Lower lobe of right lung (tissue), 2 donors: ENCODE results near the gene SH3RF1. TPM values are rescaled to one million over a fixed set of nuclear protein-coding genes. Genes with fewer than 3 reads are reported as not detected.
"Not testable (repeated sequence)": the region's sequence is repeated elsewhere in the genome, so short reads cannot be mapped to it uniquely, and the experiment has no call there.

ENCODE experiments used
- ATAC-seq, 2 donors: fragments of 200-7000 bp; cut with Tn5 transposase; one replicate each; pipeline ENCODE4 v1.9.1; 2020 to 2022; ENCODE audit warnings: mild to moderate bottlenecking in 2 of 2, moderate library complexity in 2 of 2
- DNase-seq: peaks from one replicate; pipeline ENCODE4 v3.0.0-alpha.2; 2020
- H3K27ac ChIP-seq: fragments of 200-600 bp; one replicate; pipeline ENCODE4 v1.8.0; 2022
- H3K27me3 ChIP-seq: fragments of 200-600 bp; one replicate; pipeline ENCODE4 v1.8.0; 2022; ENCODE audit warnings: low read depth
- H3K36me3 ChIP-seq: fragments of 200-600 bp; one replicate; pipeline ENCODE4 v1.8.0; 2022; ENCODE audit warnings: mild to moderate bottlenecking
- H3K4me1 ChIP-seq: fragments of 200-600 bp; one replicate; pipeline ENCODE4 v1.8.0; 2022
- H3K4me3 ChIP-seq: fragments of 200-600 bp; one replicate; pipeline ENCODE4 v1.8.0; 2022; ENCODE audit warnings: mild to moderate bottlenecking
- H3K9me3 ChIP-seq: fragments of 200-600 bp; one replicate; pipeline ENCODE4 v1.8.0; 2022
- CTCF ChIP-seq: fragments of 200-600 bp; IDR thresholded peaks from one replicate; pipeline ENCODE4 v1.8.0; 2022; ENCODE audit warnings: antibody characterized with exemption, mild to moderate bottlenecking
- intact Hi-C: fragments of 100-400 bp; cut with DNase I; formaldehyde crosslinking; loops from one replicate; pipeline ENCODE4 v1.11.0; 2022
- total RNA-seq: library from RNA; stranded (reverse); fragmentation: NEBNext Ultra II Directional; extraction: Animal tissue kit (Norgen Biotek cat#: 25700); gene quantifications from one replicate; pipeline ENCODE4 v1.2.1, GENCODE V29; 2021
- donor health status: DM: no; HTN: yes; CAD: no; lungs with severe emphysema.

SH3RF1 gene
- total RNA-seq, 1 donor from 2014 or later, result 34.2 TPM

- H3K27me3 ChIP-seq, result no peaks in the 10 kb centered on the region
- TF ChIP-seq CTCF, result no peak
- H3K4me1 ChIP-seq, result peaks cover 20% of the 10 kb centered on the region
- H3K27ac ChIP-seq, result no peak overlapping the region
- ATAC-seq, result no peak
- intact Hi-C loops, result no loop called here
- H3K4me3 ChIP-seq, result no peak overlapping the region
- no peak for DNase-seq
- no peaks in the 10 kb centered on the region for H3K9me3 ChIP-seq
- no peaks in the 10 kb centered on the region for H3K36me3 ChIP-seq
Measured at GRCh38 chr4:169207436-169208089, 63.2 kb downstream of the SH3RF1 start.

GRCh38 chr4:169205744-169206080 lies 65.0 kb downstream of the SH3RF1 start:
- Histone ChIP-seq H3K27ac (no peak overlapping the region), H3K9me3 (no peaks in the 10 kb centered on the region), H3K27me3 (no peaks in the 10 kb centered on the region), H3K4me3 (no peak overlapping the region), H3K4me1 (peaks cover 38% of the 10 kb centered on the region), H3K36me3 (no peaks in the 10 kb centered on the region)
- DNase-seq, result no peak
- TF ChIP-seq CTCF, result no peak
- intact Hi-C loops, result no loop called here
- ATAC-seq, result no peak

- intact Hi-C loops, result no loop called here
- TF ChIP-seq CTCF, result no peak
- H3K27ac ChIP-seq, result no peak overlapping the region
- H3K9me3 ChIP-seq, result no peaks in the 10 kb centered on the region
- no peaks in the 10 kb centered on the region for H3K27me3 ChIP-seq
- H3K4me3 ChIP-seq, result no peak overlapping the region
- H3K36me3 ChIP-seq, result no peaks in the 10 kb centered on the region
- peaks cover 43% of the 10 kb centered on the region for H3K4me1 ChIP-seq
- no peak for DNase-seq
- no peak for ATAC-seq
Measured at GRCh38 chr4:169205075-169205743, 65.5 kb downstream of the SH3RF1 start.

GRCh38 chr4:169203891-169204290 lies 66.9 kb downstream of the SH3RF1 start:
- no peaks in the 10 kb centered on the region for H3K36me3 ChIP-seq
- intact Hi-C loops, result no loop called here
- ATAC-seq (no peak), DNase-seq (no peak)
- peaks cover 44% of the 10 kb centered on the region for H3K4me1 ChIP-seq
- H3K27me3 ChIP-seq, result no peaks in the 10 kb centered on the region
- TF ChIP-seq CTCF, result no peak
- no peaks in the 10 kb centered on the region for H3K9me3 ChIP-seq
- no peak overlapping the region for H3K4me3 ChIP-seq
- H3K27ac ChIP-seq, result no peak overlapping the region

GRCh38 chr4:169203278-169203677 lies 67.5 kb downstream of the SH3RF1 start:
- H3K36me3 ChIP-seq, DNase-seq, H3K4me3 ChIP-seq, H3K27ac ChIP-seq, H3K9me3 ChIP-seq, ATAC-seq, H3K27me3 ChIP-seq, intact Hi-C loops: not testable (repeated sequence)
- peaks cover 43% of the 10 kb centered on the region for H3K4me1 ChIP-seq

GRCh38 chr4:169202878-169203277 lies 67.9 kb downstream of the SH3RF1 start:
- H3K27me3 ChIP-seq, result no peaks in the 10 kb centered on the region
- H3K27ac ChIP-seq, result no peak overlapping the region
- TF ChIP-seq CTCF, result no peak
- H3K36me3 ChIP-seq, result no peaks in the 10 kb centered on the region
- peaks cover 39% of the 10 kb centered on the region for H3K4me1 ChIP-seq
- ATAC-seq (no peak), DNase-seq (no peak)
- no peak overlapping the region for H3K4me3 ChIP-seq
- intact Hi-C loops, result no loop called here
- no peaks in the 10 kb centered on the region for H3K9me3 ChIP-seq
